ENCODE measurements around the gene ZBTB14.

Gene ZBTB14

DNA sequence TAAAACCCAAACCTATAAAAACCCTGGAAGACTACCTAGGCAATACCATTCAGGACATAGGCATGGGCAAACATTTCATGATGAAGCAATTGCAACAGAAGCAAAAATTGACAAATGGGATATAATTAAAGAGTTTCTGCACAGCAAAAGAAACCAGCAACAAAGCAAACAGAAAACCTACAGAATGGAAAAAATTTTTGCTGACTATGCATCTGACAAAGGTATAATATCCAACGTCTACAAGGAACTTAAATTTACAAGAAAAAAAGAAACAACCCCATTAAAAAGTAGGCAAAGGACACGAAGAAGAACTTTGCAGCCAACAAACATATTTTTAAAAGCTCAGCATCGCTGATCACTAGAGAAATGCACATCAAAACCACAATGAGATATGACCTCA, 28.8 kb downstream of the ZBTB14 start:
- Histone ChIP-seq H2AFZ (ENCODE audit: low read depth, low read length) (no peak overlapping the region), H3K9me3 (ENCODE audit: insufficient read depth, low read length) (no peaks in the 10 kb centered on the region), H4K20me1 (ENCODE audit: insufficient read depth, low read length) (no peaks in the 10 kb centered on the region), H3K4me1 (ENCODE audit: low read length) (no peaks in the 10 kb centered on the region), H3K36me3 (replicated peaks; ENCODE audit: low read depth, low read length) (no peaks in the 10 kb centered on the region), H3K79me2 (ENCODE audit: low read length) (no peaks in the 10 kb centered on the region), H3K4me2 (ENCODE audit: low read length) (no peak overlapping the region), H3K9ac (ENCODE audit: low read length) (no peak overlapping the region), H3K27me3 (ENCODE audit: low read depth, low read length) (no peaks in the 10 kb centered on the region), H3K27ac (ENCODE audit: low read length) (no peak overlapping the region), H3K4me3 (ENCODE audit: low read length) (no peak overlapping the region)
- TF ChIP-seq, protein P1, sequence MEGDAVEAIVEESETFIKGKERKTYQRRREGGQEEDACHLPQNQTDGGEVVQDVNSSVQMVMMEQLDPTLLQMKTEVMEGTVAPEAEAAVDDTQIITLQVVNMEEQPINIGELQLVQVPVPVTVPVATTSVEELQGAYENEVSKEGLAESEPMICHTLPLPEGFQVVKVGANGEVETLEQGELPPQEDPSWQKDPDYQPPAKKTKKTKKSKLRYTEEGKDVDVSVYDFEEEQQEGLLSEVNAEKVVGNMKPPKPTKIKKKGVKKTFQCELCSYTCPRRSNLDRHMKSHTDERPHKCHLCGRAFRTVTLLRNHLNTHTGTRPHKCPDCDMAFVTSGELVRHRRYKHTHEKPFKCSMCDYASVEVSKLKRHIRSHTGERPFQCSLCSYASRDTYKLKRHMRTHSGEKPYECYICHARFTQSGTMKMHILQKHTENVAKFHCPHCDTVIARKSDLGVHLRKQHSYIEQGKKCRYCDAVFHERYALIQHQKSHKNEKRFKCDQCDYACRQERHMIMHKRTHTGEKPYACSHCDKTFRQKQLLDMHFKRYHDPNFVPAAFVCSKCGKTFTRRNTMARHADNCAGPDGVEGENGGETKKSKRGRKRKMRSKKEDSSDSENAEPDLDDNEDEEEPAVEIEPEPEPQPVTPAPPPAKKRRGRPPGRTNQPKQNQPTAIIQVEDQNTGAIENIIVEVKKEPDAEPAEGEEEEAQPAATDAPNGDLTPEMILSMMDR (IDR thresholded peaks at IDR 0.05; ENCODE audit: low read depth, low read length) = no peak
- TF ChIP-seq EZH2phosphoT487 (IDR thresholded peaks at IDR 0.05; ENCODE audit: low read depth) = no peak

DNA sequence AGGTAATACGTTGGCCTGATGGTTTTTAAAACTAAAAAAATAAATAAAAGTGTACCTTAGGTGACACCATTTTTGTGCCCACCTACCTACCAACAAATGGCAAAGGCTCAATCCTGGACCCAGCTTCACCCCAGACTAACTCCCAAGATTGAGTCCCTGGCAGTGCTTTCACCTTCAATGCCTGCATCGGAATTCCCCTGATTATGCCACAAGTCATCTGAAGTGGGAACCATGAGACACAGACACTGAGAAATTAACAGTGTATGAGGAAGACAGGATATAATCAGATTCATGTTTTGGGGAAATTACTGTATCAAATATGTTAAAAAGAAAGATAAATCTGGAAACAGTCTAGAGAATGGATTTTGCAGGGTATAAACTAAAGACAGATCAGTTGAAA, 41.6 kb downstream of the ZBTB14 start:
- Histone ChIP-seq H3K9me3 (ENCODE audit: insufficient read depth, low read length) (no peaks in the 10 kb centered on the region), H3K4me3 (ENCODE audit: low read length) (peak overlapping the region; percentile 0; the same call in 1 of the 2 replicates), H3K79me2 (ENCODE audit: low read length) (no peaks in the 10 kb centered on the region), H4K20me1 (ENCODE audit: insufficient read depth, low read length) (no peaks in the 10 kb centered on the region), H3K27ac (ENCODE audit: low read length) (no peak overlapping the region), H3K4me2 (ENCODE audit: low read length) (peak overlapping the region; percentile 29), H3K27me3 (ENCODE audit: low read depth, low read length) (no peaks in the 10 kb centered on the region), H3K4me1 (ENCODE audit: low read length) (peaks cover 11% of the 10 kb centered on the region), H3K36me3 (replicated peaks; ENCODE audit: low read depth, low read length) (no peaks in the 10 kb centered on the region), H2AFZ (ENCODE audit: low read depth, low read length) (peak overlapping the region; percentile 47; the same call in 1 of the 2 replicates), H3K9ac (ENCODE audit: low read length) (no peak overlapping the region)
- TF ChIP-seq, protein P1 (IDR thresholded peaks at IDR 0.05; ENCODE audit: low read depth, low read length) = no peak
- no peak for TF ChIP-seq EZH2phosphoT487 (IDR thresholded peaks at IDR 0.05; ENCODE audit: low read depth)

DNA sequence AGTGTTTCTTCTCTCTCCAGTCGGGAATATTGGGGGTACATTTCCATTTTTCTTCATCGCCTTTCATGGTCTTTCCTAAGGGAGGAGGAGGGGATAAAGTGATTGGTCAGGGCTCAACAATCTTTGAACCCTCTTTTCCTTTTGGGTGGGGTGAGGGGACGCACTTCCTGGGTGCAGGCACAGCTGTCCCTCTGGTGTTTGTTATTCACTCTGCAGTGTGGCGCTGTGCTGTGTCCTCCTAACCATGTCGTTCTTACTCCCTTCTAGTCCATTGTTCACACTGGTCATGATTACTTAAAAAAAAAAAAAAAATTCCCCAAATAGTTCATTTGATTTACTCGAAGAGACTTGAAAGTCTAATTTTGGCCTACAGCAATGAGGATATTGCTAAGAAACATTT, 44.4 kb downstream of the ZBTB14 start:
- Histone ChIP-seq H4K20me1 (ENCODE audit: insufficient read depth, low read length) (no peaks in the 10 kb centered on the region), H2AFZ (ENCODE audit: low read depth, low read length) (no peak overlapping the region), H3K27ac (ENCODE audit: low read length) (no peak overlapping the region), H3K27me3 (ENCODE audit: low read depth, low read length) (no peaks in the 10 kb centered on the region), H3K36me3 (replicated peaks; ENCODE audit: low read depth, low read length) (no peaks in the 10 kb centered on the region), H3K4me3 (ENCODE audit: low read length) (no peak overlapping the region), H3K79me2 (ENCODE audit: low read length) (no peaks in the 10 kb centered on the region), H3K4me1 (ENCODE audit: low read length) (peaks cover 11% of the 10 kb centered on the region), H3K9ac (ENCODE audit: low read length) (no peak overlapping the region), H3K4me2 (ENCODE audit: low read length) (no peak overlapping the region), H3K9me3 (ENCODE audit: insufficient read depth, low read length) (no peaks in the 10 kb centered on the region)
- TF ChIP-seq EZH2phosphoT487 (IDR thresholded peaks at IDR 0.05; ENCODE audit: low read depth) = no peak
- TF ChIP-seq, protein P1 (IDR thresholded peaks at IDR 0.05; ENCODE audit: low read depth, low read length) = no peak

DNA sequence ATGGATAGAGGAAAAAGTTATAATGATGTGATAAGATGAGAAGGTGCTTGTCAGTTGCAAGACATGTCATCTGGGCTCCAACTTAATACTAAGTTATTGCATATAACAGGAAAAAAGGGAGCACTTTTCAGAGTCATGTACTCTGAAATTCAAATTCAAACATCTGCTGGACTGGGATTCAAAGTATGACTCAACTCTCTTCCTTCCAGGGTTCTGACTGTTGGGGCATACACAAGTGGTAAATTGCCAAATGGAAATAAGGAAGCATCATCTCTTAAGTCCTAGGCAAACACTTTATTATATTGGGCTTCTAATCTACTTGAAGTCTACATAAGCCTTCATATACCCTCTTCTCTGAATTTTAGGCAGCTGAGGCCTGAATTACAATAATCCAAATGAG, 44.9 kb downstream of the ZBTB14 start:
- Histone ChIP-seq H4K20me1 (ENCODE audit: insufficient read depth, low read length) (no peaks in the 10 kb centered on the region), H3K4me2 (ENCODE audit: low read length) (no peak overlapping the region)
- TF ChIP-seq EZH2phosphoT487 (IDR thresholded peaks at IDR 0.05; ENCODE audit: low read depth) = no peak
- TF ChIP-seq, protein P1 (IDR thresholded peaks at IDR 0.05; ENCODE audit: low read depth, low read length) = no peak

More for the DNA sequence above, 44.9 kb downstream of the ZBTB14 start:
- Histone ChIP-seq H3K4me1 (ENCODE audit: low read length) (peaks cover 11% of the 10 kb centered on the region), H3K36me3 (replicated peaks; ENCODE audit: low read depth, low read length) (no peaks in the 10 kb centered on the region), H2AFZ (ENCODE audit: low read depth, low read length) (no peak overlapping the region), H3K27ac (ENCODE audit: low read length) (no peak overlapping the region), H3K9ac (ENCODE audit: low read length) (no peak overlapping the region), H3K4me3 (ENCODE audit: low read length) (no peak overlapping the region), H3K9me3 (ENCODE audit: insufficient read depth, low read length) (no peaks in the 10 kb centered on the region), H3K27me3 (ENCODE audit: low read depth, low read length) (no peaks in the 10 kb centered on the region), H3K79me2 (ENCODE audit: low read length) (no peaks in the 10 kb centered on the region)

All from OCI-LY3 (cell line).